Measurements from ENCODE around the gene IPO5. TPM values are rescaled to one million over a fixed set of nuclear protein-coding genes. Genes with fewer than 3 reads are reported as not detected.

The IPO5 gene
- total RNA-seq, 2 donors from 2014 or later: 166 to 246 TPM

Other genes with a start within 250 kb of the IPO5 start
- 1 to 10 TPM; 1.1 to 1.7 TPM for gene FARP1, start 189.4 kb downstream of the IPO5 start, total RNA-seq
- gene RNF113B, start 223.6 kb downstream of the IPO5 start, total RNA-seq: not detected